Osteocyte (in vitro differentiated cells): Measurements from ENCODE around the gene PBX3. TPM values are rescaled to one million over a fixed set of nuclear protein-coding genes. Genes with fewer than 3 reads are reported as not detected.

Experiments
- DNase-seq: peaks from one replicate; pipeline ENCODE4 v3.0.0; 2021; ENCODE audit warnings: mixed read lengths; ENCODE audit not compliant: unreplicated experiment; ENCODE audit errors: extremely low spot score
- H3K27ac Mint-ChIP-seq: one replicate; pipeline ENCODE4 v1.8.0; 2021; ENCODE audit warnings: mild to moderate bottlenecking, mixed read lengths; ENCODE audit not compliant: unreplicated experiment
- H3K27me3 Mint-ChIP-seq: one replicate; pipeline ENCODE4 v1.8.0; 2021; ENCODE audit warnings: mixed read lengths; ENCODE audit not compliant: unreplicated experiment
- H3K36me3 Mint-ChIP-seq: one replicate; pipeline ENCODE4 v1.8.0; 2021; ENCODE audit warnings: mixed read lengths; ENCODE audit not compliant: unreplicated experiment
- H3K4me1 Mint-ChIP-seq: one replicate; pipeline ENCODE4 v1.8.0; 2021; ENCODE audit warnings: mixed read lengths; ENCODE audit not compliant: unreplicated experiment
- H3K4me3 Mint-ChIP-seq: one replicate; pipeline ENCODE4 v1.8.0; 2021; ENCODE audit warnings: mild to moderate bottlenecking, moderate library complexity, mixed read lengths; ENCODE audit not compliant: unreplicated experiment
- H3K9me3 Mint-ChIP-seq: one replicate; pipeline ENCODE4 v1.8.0; 2021; ENCODE audit warnings: mixed read lengths; ENCODE audit not compliant: unreplicated experiment
- CTCF ChIP-seq: fragments of 200-600 bp; sonication (generic); IDR thresholded peaks from 2 replicates; pipeline ENCODE4 v1.5.0; 2021; ENCODE audit warnings: antibody characterized with exemption, mild to moderate bottlenecking, moderate library complexity
- total RNA-seq: library from RNA; stranded (reverse); gene quantifications from 2 replicates; pipeline ENCODE4 v1.2.1, GENCODE V29; 2021

The PBX3 gene
- total RNA-seq, 1 donor from 2014 or later, result 16.0 TPM

- no peaks in the 10 kb centered on the region for H3K27me3 Mint-ChIP-seq
- DNase-seq, result no peak
- TF ChIP-seq CTCF, result no peak
- peak overlapping the region; percentile 71 for H3K4me3 Mint-ChIP-seq
- peaks cover 41% of the 10 kb centered on the region for H3K4me1 Mint-ChIP-seq
- peak overlapping the region; percentile 68 for H3K27ac Mint-ChIP-seq
- no peaks in the 10 kb centered on the region for H3K9me3 Mint-ChIP-seq
- no peaks in the 10 kb centered on the region for H3K36me3 Mint-ChIP-seq
These were observed 141.9 kb downstream of the PBX3 start for GRCh38 chr9:125889112-125889475.

GRCh38 chr9:125889476-125890419 is 142.6 kb downstream of the PBX3 start:
- DNase-seq, result peak; percentile 84
- Mint-ChIP-seq H3K4me1 (peaks cover 41% of the 10 kb centered on the region), H3K9me3 (no peaks in the 10 kb centered on the region), H3K36me3 (no peaks in the 10 kb centered on the region), H3K4me3 (peak overlapping the region; percentile 91), H3K27me3 (no peaks in the 10 kb centered on the region), H3K27ac (peak overlapping the region; percentile 84)
- no peak for TF ChIP-seq CTCF

GRCh38 chr9:125890826-125891225 is 143.7 kb downstream of the PBX3 start:
- TF ChIP-seq CTCF, result no peak
- no peaks in the 10 kb centered on the region for H3K36me3 Mint-ChIP-seq
- H3K27me3 Mint-ChIP-seq, result no peaks in the 10 kb centered on the region
- no peak overlapping the region for H3K4me3 Mint-ChIP-seq
- peaks cover 38% of the 10 kb centered on the region for H3K4me1 Mint-ChIP-seq
- H3K9me3 Mint-ChIP-seq, result no peaks in the 10 kb centered on the region
- DNase-seq, result no peak
- H3K27ac Mint-ChIP-seq, result no peak overlapping the region

- Mint-ChIP-seq H3K36me3 (no peaks in the 10 kb centered on the region), H3K9me3 (no peaks in the 10 kb centered on the region), H3K4me3 (no peak overlapping the region), H3K27me3 (no peaks in the 10 kb centered on the region), H3K27ac (no peak overlapping the region), H3K4me1 (peaks cover 17% of the 10 kb centered on the region)
- no peak for TF ChIP-seq CTCF
- no peak for DNase-seq
These were observed 146.1 kb downstream of the PBX3 start for GRCh38 chr9:125893277-125893676.

- Mint-ChIP-seq H3K4me1 (peaks cover 7% of the 10 kb centered on the region), H3K9me3 (no peaks in the 10 kb centered on the region), H3K27ac (no peak overlapping the region), H3K36me3 (no peaks in the 10 kb centered on the region), H3K4me3 (no peak overlapping the region), H3K27me3 (no peaks in the 10 kb centered on the region)
- no peak for TF ChIP-seq CTCF
- DNase-seq, result no peak
These were observed 147.4 kb downstream of the PBX3 start for GRCh38 chr9:125894566-125894965.
